HG03039 (cell line): ENCODE data around the gene ZNF185.

ENCODE experiments used
- ATAC-seq: cut with Tn5 transposase; IDR thresholded peaks from one replicate; pipeline ENCODE4 v1.9.1; 2021; ENCODE audit warnings: mild to moderate bottlenecking, moderate library complexity; ENCODE audit not compliant: unreplicated experiment

The ZNF185 gene

GRCh38 chrX:152915541-152916241 is 17.8 kb downstream of the ZNF185 start:
- ATAC-seq: peak; percentile 76

- ATAC-seq: no peak
Observed at GRCh38 chrX:152917656-152918579, 20.1 kb downstream of the ZNF185 start.

GRCh38 chrX:152918707-152919106 is 20.8 kb downstream of the ZNF185 start:
- no peak for ATAC-seq

GRCh38 chrX:152923599-152923998 is 25.7 kb downstream of the ZNF185 start:
- ATAC-seq: no peak

- ATAC-seq: no peak
Observed at GRCh38 chrX:152925835-152926234, 28.0 kb downstream of the ZNF185 start.

GRCh38 chrX:152926279-152926678 is 28.4 kb downstream of the ZNF185 start:
- ATAC-seq: no peak

GRCh38 chrX:152926923-152927322 is 29.1 kb downstream of the ZNF185 start:
- ATAC-seq: no peak

- no peak for ATAC-seq
Observed at GRCh38 chrX:152927858-152928760, 30.2 kb downstream of the ZNF185 start.

GRCh38 chrX:152928761-152929400 is 31.0 kb downstream of the ZNF185 start:
- ATAC-seq: no peak

- ATAC-seq: no peak
Observed at GRCh38 chrX:152929898-152930297, 32.0 kb downstream of the ZNF185 start.

- no peak for ATAC-seq
Observed at GRCh38 chrX:152930516-152930915, 32.6 kb downstream of the ZNF185 start.

- ATAC-seq: no peak
Observed at GRCh38 chrX:152932144-152932543, 34.3 kb downstream of the ZNF185 start.

GRCh38 chrX:152932598-152933175 is 34.8 kb downstream of the ZNF185 start:
- ATAC-seq: no peak

- no peak for ATAC-seq
Observed at GRCh38 chrX:152936306-152936705, 38.4 kb downstream of the ZNF185 start.

- no peak for ATAC-seq
Observed at GRCh38 chrX:152937236-152937635, 39.4 kb downstream of the ZNF185 start.

- ATAC-seq: peak; percentile 87
Observed at GRCh38 chrX:152941328-152942076, 43.6 kb downstream of the ZNF185 start.

GRCh38 chrX:152942077-152942442 is 44.2 kb downstream of the ZNF185 start:
- no peak for ATAC-seq

GRCh38 chrX:152943826-152944225 is 46.0 kb downstream of the ZNF185 start:
- ATAC-seq: no peak
